H9 (cell line): ENCODE results near the gene ZCCHC7. TPM values are rescaled to one million over a fixed set of nuclear protein-coding genes. Genes with fewer than 3 reads are reported as not detected.
"Not testable (repeated sequence)": the region's sequence is repeated elsewhere in the genome, so short reads cannot be mapped to it uniquely, and the experiment has no call there.

ENCODE experiments used
- DNase-seq: peaks from one replicate; pipeline ENCODE4 v3.0.0-alpha.2; 2017
- H2AFZ ChIP-seq: one replicate; pipeline ENCODE4 v1.6.1; 2013; ENCODE audit warnings: mild to moderate bottlenecking, low read length, control low read depth, moderate library complexity
- H2AK5ac ChIP-seq: 2 replicates; pipeline ENCODE4 v1.6.1; 2013; ENCODE audit warnings: low read length, control low read depth, mixed read lengths; ENCODE audit not compliant: insufficient read length
- H2BK120ac ChIP-seq: one replicate; pipeline ENCODE4 v1.6.1; 2013; ENCODE audit warnings: low read depth, mild to moderate bottlenecking, low read length, control low read depth, inconsistent platforms; ENCODE audit not compliant: poor library complexity, severe bottlenecking
- H2BK12ac ChIP-seq: 2 replicates; pipeline ENCODE4 v1.6.1; 2013; ENCODE audit warnings: low read length, control low read depth, mixed read lengths, low read depth; ENCODE audit not compliant: insufficient read length
- H2BK15ac ChIP-seq: 2 replicates; pipeline ENCODE4 v1.6.1; 2013; ENCODE audit warnings: low read depth, low read length, control low read depth
- H2BK20ac ChIP-seq: one replicate; pipeline ENCODE4 v1.6.1; 2013; ENCODE audit warnings: low read depth, mild to moderate bottlenecking, low read length, control low read depth, inconsistent platforms; ENCODE audit not compliant: poor library complexity, severe bottlenecking
- H2BK5ac ChIP-seq: 2 replicates; pipeline ENCODE4 v1.6.1; 2013; ENCODE audit warnings: low read length, control low read depth, mixed read lengths; ENCODE audit not compliant: insufficient read length
- H3K14ac ChIP-seq: 2 replicates; pipeline ENCODE4 v1.6.1; 2013; ENCODE audit warnings: low read length, control low read depth; ENCODE audit not compliant: insufficient read depth
- H3K18ac ChIP-seq: 2 replicates; pipeline ENCODE4 v1.6.1; 2013; ENCODE audit warnings: low read depth, mild to moderate bottlenecking, mixed read lengths, low read length, control low read depth; ENCODE audit not compliant: insufficient read length
- H3K23ac ChIP-seq: 2 replicates; pipeline ENCODE4 v1.6.1; 2013; ENCODE audit warnings: low read length, control low read depth, mixed read lengths, low read depth; ENCODE audit not compliant: insufficient read length
- H3K23me2 ChIP-seq: 2 replicates; pipeline ENCODE4 v1.6.1; 2013; ENCODE audit warnings: low read depth, mild to moderate bottlenecking, mixed read lengths, low read length, control low read depth; ENCODE audit not compliant: insufficient read length, poor library complexity, severe bottlenecking
- H3K27ac ChIP-seq: 2 replicates; pipeline ENCODE4 v1.5.1; 2013; ENCODE audit warnings: low read length, control low read depth, mixed read lengths, low read depth; ENCODE audit not compliant: insufficient read length
- H3K27me3 ChIP-seq: 2 replicates; pipeline ENCODE4 v1.6.1; 2013; ENCODE audit warnings: low read length, control low read depth, inconsistent platforms; ENCODE audit not compliant: insufficient read depth
- H3K4ac ChIP-seq: 2 replicates; pipeline ENCODE4 v1.6.1; 2013; ENCODE audit warnings: low read depth, mild to moderate bottlenecking, control low read depth, inconsistent platforms, low read length, moderate library complexity
- H3K4me1 ChIP-seq: 2 replicates; pipeline ENCODE4 v1.6.1; 2013; ENCODE audit warnings: low read length, control low read depth, inconsistent platforms; ENCODE audit not compliant: insufficient read depth
- H3K4me2 ChIP-seq: 2 replicates; pipeline ENCODE4 v1.6.1; 2013; ENCODE audit warnings: low read length, control low read depth, mixed read lengths; ENCODE audit not compliant: insufficient read length, insufficient read depth
- H3K56ac ChIP-seq: 2 replicates; pipeline ENCODE4 v1.6.1; 2013; ENCODE audit warnings: low read depth, mild to moderate bottlenecking, mixed read lengths, low read length, control low read depth; ENCODE audit not compliant: insufficient read length
- H3K79me1 ChIP-seq: 2 replicates; pipeline ENCODE4 v1.6.1; 2013; ENCODE audit warnings: low read depth, mild to moderate bottlenecking, moderate library complexity, low read length, control low read depth, inconsistent platforms; ENCODE audit not compliant: insufficient read depth, poor library complexity, severe bottlenecking
- H3K79me2 ChIP-seq: 2 replicates; pipeline ENCODE4 v1.6.1; 2013; ENCODE audit warnings: low read length, control low read depth, inconsistent platforms; ENCODE audit not compliant: insufficient read depth
- H3K9ac ChIP-seq: 2 replicates; pipeline ENCODE4 v1.6.1; 2013; ENCODE audit warnings: low read length, control low read depth, mixed read lengths; ENCODE audit not compliant: insufficient read length; ENCODE audit errors: extremely low read depth
- H3K9me3 ChIP-seq: one replicate; pipeline ENCODE4 v1.6.1; 2013; ENCODE audit warnings: low read depth, low read length, inconsistent platforms; ENCODE audit not compliant: control insufficient read depth
- H3T11ph ChIP-seq: one replicate; pipeline ENCODE4 v1.6.1; 2013; ENCODE audit warnings: mild to moderate bottlenecking, low read length, control low read depth, inconsistent platforms
- H4K20me1 ChIP-seq: one replicate; pipeline ENCODE4 v1.6.1; 2013; ENCODE audit not compliant: control insufficient read depth, insufficient read length, insufficient read depth
- H4K5ac ChIP-seq: 2 replicates; pipeline ENCODE4 v1.6.1; 2013; ENCODE audit warnings: low read depth, mild to moderate bottlenecking, mixed read lengths, low read length, control low read depth; ENCODE audit not compliant: insufficient read length
- H4K8ac ChIP-seq: replicated peaks from 2 replicates; pipeline ENCODE4 v1.6.1; 2013; ENCODE audit warnings: low read length, control low read depth, mixed read lengths, low read depth; ENCODE audit not compliant: insufficient read length
- H4K91ac ChIP-seq: 2 replicates; pipeline ENCODE4 v1.6.1; 2013; ENCODE audit warnings: low read depth, mild to moderate bottlenecking, moderate library complexity, mixed read lengths, low read length, control low read depth; ENCODE audit not compliant: insufficient read length
- H3K27ac Mint-ChIP-seq, 3 experiments: 2 replicates in 2 of 3; 3 replicates in 1 of 3; pipeline ENCODE4 v1.8.0; 2020 to 2021; ENCODE audit warnings: mixed read lengths in 3 of 3, mild to moderate bottlenecking in 1 of 3, moderate library complexity in 1 of 3
- H3K27me3 Mint-ChIP-seq: 2 replicates; pipeline ENCODE4 v1.8.0; 2021; ENCODE audit warnings: low read depth, mild to moderate bottlenecking, moderate library complexity, mixed read lengths
- H3K36me3 Mint-ChIP-seq, 3 experiments: 2 replicates in 2 of 3; 3 replicates in 1 of 3; pipeline ENCODE4 v1.8.0; 2020 to 2021; ENCODE audit warnings: low read depth in 3 of 3, mixed read lengths in 3 of 3; ENCODE audit not compliant: insufficient read depth in 1 of 3
- H3K4me1 Mint-ChIP-seq, 2 experiments: 2 replicates each; pipeline ENCODE4 v1.8.0; 2020; ENCODE audit warnings: mixed read lengths in 2 of 2
- H3K4me3 Mint-ChIP-seq, 2 experiments: 2 replicates in 1 of 2; 3 replicates in 1 of 2; pipeline ENCODE4 v1.8.0; 2020 to 2021; ENCODE audit warnings: mild to moderate bottlenecking in 2 of 2, mixed read lengths in 2 of 2, moderate library complexity in 1 of 2
- H3K9me3 Mint-ChIP-seq, 2 experiments: 2 replicates in 1 of 2; 3 replicates in 1 of 2; pipeline ENCODE4 v1.8.0; 2020; ENCODE audit warnings: mild to moderate bottlenecking in 2 of 2, mixed read lengths in 2 of 2, moderate library complexity in 1 of 2
- WGBS: extraction: QIAGEN DNeasy Blood & Tissue Kit; methylation state at CpG from one replicate; pipeline ENCODE4 v1.1.7; 2013; ENCODE audit warnings: missing lambda C conversion rate, low lambda C conversion rate, mixed read lengths; ENCODE audit not compliant: insufficient read length; ENCODE audit errors: extremely low coverage; 5-methylcytosine and 5-hydroxymethylcytosine counted together
- total RNA-seq: library from RNA; stranded (reverse); gene quantifications from 2 replicates; pipeline ENCODE4 v1.2.1, GENCODE V29; 2021
- TF ChIP-seq, protein P1 (sequence below): fragments of 200-600 bp; sonication (generic); conservative IDR thresholded peaks from 3 replicates; pipeline ENCODE4 v1.8.0; 2021; ENCODE audit warnings: antibody characterized with exemption, mild to moderate bottlenecking

The ZCCHC7 gene
- total RNA-seq, 1 experiment from 2014 or later, result 20.3 TPM

DNA sequence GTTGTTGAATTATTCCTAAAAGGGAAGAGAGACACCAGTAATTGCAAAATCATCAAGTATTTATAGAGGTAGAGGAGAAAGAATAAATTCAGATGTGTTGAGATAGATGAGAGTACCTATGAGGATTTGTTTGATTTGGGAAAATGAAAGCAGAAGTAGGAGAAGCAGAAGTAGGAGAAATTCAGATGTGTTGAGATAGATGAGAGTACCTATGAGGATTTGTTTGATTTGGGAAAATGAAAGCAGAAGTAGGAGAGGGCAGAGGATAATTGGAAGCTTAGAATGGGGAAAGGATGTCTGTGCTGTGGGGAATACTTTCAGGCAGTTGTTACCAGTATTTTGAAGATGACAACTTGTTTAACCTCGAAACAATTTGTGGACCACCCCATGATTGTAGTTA is 35.1 kb upstream of the ZCCHC7 start:
- Histone ChIP-seq H3K14ac (no peak overlapping the region), H4K5ac (no peak overlapping the region), H3K23ac (no peak overlapping the region), H4K91ac (no peak overlapping the region), H3K9ac (no peak overlapping the region), H3K79me1 (peaks cover 3% of the 10 kb centered on the region), H3K23me2 (no peaks in the 10 kb centered on the region), H2BK120ac (no peak overlapping the region), H3K27me3 (no peaks in the 10 kb centered on the region), H3K4ac (no peak overlapping the region), H4K20me1 (no peaks in the 10 kb centered on the region), H3T11ph (no peak overlapping the region), H3K4me2 (no peak overlapping the region), H2AFZ (no peak overlapping the region), H2BK12ac (no peak overlapping the region), H3K79me2 (peaks cover 2% of the 10 kb centered on the region; the same call in 1 of the 2 replicates), H3K56ac (no peak overlapping the region), H3K18ac (no peak overlapping the region), H3K27ac (no peak overlapping the region), H3K9me3 (no peaks in the 10 kb centered on the region), H4K8ac (no peak overlapping the region), H2BK20ac (no peak overlapping the region), H2BK5ac (no peak overlapping the region), H3K4me1 (no peaks in the 10 kb centered on the region), H2BK15ac (no peak overlapping the region), H2AK5ac (no peak overlapping the region)
- peaks cover 12 to 19% of the 10 kb centered on the region in 2 experiments for H3K4me1 Mint-ChIP-seq
- WGBS, result no CpG with 5 or more reads among the region's 1 CpG
- H3K27me3 Mint-ChIP-seq, result no peaks in the 10 kb centered on the region
- no peak overlapping the region; a peak in 1 of 7 replicates for H3K27ac Mint-ChIP-seq
- no peaks in the 10 kb centered on the region for H3K9me3 Mint-ChIP-seq
- DNase-seq, result no peak
- peaks cover 4 to 16% (median 12%) of the 10 kb centered on the region in 3 experiments; a peak in 6 of 7 replicates for H3K36me3 Mint-ChIP-seq
- TF ChIP-seq, protein P1, sequence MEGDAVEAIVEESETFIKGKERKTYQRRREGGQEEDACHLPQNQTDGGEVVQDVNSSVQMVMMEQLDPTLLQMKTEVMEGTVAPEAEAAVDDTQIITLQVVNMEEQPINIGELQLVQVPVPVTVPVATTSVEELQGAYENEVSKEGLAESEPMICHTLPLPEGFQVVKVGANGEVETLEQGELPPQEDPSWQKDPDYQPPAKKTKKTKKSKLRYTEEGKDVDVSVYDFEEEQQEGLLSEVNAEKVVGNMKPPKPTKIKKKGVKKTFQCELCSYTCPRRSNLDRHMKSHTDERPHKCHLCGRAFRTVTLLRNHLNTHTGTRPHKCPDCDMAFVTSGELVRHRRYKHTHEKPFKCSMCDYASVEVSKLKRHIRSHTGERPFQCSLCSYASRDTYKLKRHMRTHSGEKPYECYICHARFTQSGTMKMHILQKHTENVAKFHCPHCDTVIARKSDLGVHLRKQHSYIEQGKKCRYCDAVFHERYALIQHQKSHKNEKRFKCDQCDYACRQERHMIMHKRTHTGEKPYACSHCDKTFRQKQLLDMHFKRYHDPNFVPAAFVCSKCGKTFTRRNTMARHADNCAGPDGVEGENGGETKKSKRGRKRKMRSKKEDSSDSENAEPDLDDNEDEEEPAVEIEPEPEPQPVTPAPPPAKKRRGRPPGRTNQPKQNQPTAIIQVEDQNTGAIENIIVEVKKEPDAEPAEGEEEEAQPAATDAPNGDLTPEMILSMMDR, result no peak
- no peak overlapping the region for H3K4me3 Mint-ChIP-seq

DNA sequence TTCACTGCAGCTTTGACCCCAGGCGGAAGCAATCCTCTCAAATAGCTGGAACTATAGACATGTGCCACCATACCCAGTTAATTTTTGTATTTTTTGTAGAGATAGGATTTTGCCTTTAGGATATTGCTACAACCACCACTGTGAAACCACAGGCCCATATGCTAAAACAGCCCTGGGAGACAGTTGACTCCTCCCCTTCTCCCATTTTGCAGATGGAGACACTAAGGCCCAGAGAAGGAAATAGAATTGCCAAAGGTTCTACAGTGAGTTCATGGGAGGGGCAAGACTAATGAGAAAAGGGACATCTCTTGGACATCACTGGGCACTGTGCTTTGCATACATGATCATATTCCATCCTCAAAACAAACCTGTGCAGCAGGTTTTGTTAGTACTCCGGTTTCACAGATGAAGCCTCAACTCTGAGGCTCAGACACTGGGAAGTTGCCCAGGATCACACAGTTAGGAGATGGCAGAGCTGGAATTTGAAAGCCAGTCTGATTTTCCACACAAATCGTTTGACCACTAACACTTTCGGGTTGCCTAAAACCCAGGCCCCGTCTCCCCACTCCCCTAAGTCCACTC is 27.6 kb upstream of the ZCCHC7 start:
- not testable (repeated sequence) for H3K9me3 ChIP-seq, H3K14ac ChIP-seq, H3K36me3 Mint-ChIP-seq, H2BK15ac ChIP-seq, H3K56ac ChIP-seq, H3K18ac ChIP-seq, H3K9me3 Mint-ChIP-seq, H3K27me3 ChIP-seq, H4K91ac ChIP-seq, H3K9ac ChIP-seq, H3K27ac ChIP-seq, H2AK5ac ChIP-seq, H3K27ac Mint-ChIP-seq, H2BK12ac ChIP-seq, H3T11ph ChIP-seq, H3K4me1 Mint-ChIP-seq, H3K79me2 ChIP-seq, H3K27me3 Mint-ChIP-seq, H4K8ac ChIP-seq, H2BK5ac ChIP-seq, H2BK120ac ChIP-seq, DNase-seq, H3K4me3 Mint-ChIP-seq, H3K79me1 ChIP-seq, H3K4ac ChIP-seq, H3K4me2 ChIP-seq, H4K5ac ChIP-seq, H2AFZ ChIP-seq, H3K23me2 ChIP-seq, H2BK20ac ChIP-seq, H3K4me1 ChIP-seq, H3K23ac ChIP-seq, H4K20me1 ChIP-seq
- no CpG with 5 or more reads among the region's 5 CpGs for WGBS
